EL (cell line): ENCODE results near the gene LSM6.

ENCODE experiments used
- DNase-seq: peaks from one replicate; pipeline ENCODE4 v3.0.0-alpha.2; 2016

LSM6 gene

DNA sequence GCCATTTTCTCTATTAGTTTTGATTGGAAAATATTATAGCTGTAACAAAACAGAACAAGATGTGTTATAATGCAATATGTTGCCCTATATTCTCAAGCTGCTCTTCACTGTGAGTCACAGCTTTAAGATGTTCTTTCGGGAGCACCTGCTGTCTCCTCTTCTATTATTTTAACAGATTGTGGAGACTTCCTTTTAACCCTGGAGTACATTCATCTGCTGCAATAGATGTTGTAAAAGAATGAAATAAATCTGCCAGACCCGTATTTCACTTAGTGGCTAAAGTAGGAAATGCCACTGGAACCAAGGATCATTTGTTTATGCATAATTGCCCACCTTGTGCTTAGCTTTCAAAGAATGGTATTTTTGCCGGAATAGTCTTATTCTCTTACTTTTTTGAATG lies 11.1 kb downstream of the LSM6 start:
- no peak for DNase-seq

DNA sequence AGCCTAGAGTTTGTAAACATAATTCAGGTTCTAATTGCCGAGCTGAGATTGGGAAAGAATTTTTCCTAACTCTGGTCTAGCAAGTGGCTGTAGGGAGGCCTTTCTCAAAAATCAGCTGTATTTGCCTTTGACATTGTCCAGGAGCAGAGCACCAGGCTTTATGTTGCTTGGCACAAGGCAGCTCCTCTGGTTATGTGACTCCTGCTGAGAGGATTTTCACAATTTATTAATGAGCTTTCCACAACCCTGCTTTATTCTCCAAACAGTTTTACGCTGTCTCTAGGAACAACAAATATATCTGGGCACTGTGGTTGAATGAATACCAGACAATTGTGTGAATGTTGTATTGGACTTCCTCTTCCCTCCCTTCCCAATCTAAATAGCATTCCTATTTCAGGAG lies 14.9 kb downstream of the LSM6 start:
- no peak for DNase-seq

DNA sequence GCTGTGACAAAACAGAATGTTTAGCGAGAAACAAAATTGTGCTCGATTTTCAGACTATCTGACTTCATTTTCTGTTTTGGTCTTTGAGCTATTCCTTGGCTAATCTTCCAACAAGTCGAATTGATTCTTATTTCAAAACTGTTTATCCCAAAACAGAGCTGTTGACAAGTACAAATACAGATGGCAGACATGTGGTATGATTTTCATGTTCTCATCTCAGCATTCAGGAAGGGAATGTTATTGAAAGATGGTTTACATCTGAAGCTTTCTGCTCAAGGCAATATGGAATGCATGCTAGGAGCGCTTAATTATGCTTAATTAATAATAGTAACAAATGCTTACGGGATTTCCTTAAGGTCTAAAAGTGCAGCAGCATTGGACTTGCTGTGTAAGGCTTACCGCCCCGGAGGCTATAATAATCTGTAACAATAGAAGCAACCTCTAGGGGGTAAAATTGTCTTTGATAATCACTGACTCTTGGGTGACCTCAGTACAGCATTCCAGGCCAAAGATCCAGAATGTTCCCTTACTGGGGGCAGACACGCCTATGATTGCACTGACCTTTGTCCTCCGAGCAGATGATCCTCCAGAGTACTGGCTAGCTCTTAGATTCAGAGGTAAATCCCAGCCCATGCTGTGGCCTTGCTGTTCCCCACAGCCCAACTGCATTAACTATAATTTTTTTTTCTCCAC lies 16.4 kb downstream of the LSM6 start:
- DNase-seq: no peak

DNA sequence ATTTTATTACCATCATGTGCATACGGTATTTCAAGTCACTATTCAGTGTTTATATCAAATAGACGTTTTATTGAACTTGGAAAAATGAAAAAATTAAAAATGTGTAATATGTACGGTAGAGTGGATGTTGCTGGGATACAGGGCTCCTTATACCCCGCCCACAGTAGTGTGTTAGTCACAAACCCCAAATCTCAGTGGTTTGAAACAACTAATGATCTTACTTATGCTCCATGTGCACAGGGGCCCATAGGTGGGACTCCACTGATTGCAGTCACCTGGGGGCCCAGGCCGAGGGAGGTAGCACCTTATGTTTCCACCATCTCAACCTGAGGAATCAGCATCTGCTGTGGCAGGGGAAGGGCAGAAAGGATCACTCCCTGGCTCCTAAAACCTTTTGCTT lies 18.1 kb downstream of the LSM6 start:
- no peak for DNase-seq

DNA sequence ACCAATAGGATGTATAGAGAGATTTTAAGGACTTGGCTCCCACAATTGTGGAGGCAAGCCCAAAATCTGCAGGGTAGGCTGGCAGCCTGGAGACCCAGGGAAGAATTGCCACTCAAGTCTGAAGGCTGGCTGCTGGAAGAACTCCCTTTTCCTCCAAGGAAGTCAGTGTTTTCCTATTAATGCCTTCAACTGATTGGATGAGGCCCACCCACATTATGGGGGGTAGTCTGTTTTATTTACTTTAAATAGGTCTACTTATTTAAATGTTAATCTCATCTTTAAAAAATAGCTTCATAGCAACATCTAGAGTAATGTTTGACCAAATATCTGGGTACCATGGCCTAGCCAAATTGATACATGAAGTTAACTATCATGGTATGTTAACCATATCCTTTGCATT lies 18.7 kb downstream of the LSM6 start:
- no peak for DNase-seq

DNA sequence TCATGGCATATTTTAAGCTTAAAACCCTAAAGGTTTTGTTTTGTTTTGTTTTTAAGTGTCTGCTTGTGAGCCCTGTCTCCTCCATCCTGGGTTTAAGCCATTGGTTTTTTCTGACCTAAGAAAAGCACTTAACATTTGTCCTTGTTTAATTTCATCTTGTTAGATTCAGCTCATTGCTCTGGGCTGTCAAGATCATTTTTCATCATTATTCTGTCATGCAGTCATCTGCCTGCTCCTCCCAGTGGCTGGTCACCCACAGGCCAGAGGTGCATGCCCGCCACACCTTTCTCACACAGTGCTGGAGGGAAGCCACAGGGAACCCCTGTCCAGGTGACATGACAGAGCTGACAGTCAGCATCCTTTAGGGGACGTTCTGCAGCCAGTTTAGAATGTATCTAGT lies 27.1 kb downstream of the LSM6 start:
- DNase-seq: no peak

DNA sequence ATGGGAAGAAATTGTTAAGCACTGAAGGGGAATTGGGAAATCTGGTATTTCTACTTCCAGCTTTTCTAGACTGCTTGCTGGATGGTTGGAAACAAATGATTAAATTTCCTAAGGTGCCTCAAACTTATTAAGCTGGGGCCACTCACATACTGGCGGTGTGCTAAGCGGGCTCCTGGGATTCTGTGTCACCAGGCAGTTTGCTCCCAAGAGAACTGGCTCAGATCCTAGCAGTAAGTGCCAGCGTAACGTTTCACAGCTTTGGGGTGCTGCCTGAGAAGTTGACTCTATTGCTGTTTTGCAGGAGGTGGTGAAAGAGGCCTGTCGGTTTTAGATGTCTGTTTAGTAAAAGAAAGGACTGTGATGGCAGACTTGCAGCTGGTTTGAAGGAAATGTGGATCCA lies 31.9 kb downstream of the LSM6 start:
- DNase-seq: no peak

DNA sequence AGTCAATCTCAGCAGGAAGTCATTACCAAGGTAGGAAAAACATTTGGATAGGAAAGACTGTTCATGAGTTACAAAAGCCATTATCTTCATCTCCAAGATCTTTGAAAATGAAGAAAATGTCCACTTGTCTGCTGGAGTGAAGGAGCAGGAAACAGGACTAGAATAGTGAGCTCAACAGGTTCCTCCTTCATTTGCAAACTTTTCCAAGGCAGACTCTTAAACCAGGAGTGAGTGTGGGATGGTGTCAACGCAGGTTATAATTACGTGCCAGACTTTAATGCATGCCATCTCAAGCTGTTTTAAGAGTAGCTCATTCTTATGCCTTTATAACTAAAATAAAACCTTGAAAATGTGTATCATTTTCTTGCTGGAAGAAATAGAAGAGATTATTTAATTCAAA lies 35.4 kb downstream of the LSM6 start:
- DNase-seq: no peak

DNA sequence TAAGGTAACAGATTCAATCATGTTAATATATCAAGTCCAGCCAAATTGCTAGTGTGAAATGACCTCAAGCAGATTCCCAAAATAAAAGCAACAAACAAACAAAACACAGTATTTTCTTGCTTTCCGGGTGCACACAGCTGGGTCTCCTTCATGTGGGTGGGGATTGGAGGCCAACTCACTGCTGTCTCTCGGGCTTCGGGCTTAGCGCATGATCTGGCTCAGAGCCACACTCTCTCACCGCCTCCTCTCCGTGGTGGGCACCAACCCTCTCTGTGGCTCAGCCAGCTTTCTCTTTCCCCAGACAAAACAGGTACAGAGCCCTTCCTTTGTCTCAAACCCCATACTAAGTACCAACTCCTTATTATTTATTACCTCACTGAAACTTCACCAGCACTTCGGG lies 35.9 kb downstream of the LSM6 start:
- no peak for DNase-seq

DNA sequence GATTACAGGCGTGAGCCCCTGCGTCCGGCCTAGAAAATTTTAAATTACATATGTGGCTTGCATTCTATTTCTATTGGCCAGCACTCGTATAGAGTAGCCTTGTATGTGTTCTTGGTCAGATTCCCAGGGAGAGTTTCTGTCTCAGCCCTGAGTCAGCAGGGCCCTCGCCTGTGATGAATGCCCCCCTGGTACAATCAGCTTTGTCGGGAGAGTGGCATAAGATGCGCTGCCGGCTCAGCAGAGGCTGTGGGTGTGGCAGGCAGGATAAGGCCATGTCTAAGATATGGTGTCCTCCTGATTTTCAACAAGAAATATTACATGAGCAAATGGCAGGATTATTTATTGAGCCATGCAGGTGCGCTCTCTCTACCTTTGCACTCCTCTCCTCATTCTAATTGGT lies 37.3 kb downstream of the LSM6 start:
- DNase-seq: no peak

DNA sequence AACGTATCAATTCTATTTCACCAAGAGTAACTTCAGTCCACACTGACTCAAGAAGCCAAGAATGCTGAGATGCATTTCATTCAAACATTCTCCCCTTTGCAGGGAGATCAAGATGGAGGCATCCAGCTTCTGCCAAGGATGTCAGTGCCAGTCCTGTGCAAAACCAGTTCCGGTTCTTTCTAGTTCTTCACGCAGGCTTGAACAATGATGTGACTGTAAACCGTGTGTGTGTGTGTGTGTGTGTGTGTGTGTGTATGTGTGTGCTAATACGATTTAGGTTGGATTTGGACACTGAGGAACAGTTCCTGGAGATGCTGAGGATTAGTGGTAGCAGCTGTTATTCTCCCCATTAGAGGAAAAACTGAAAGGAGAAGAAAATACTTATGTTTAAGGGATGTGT lies 38.7 kb downstream of the LSM6 start, which contains the start of gene REELD1:
TSS of gene REELD1 (plus strand) at position 301 of the 400 bp plus-strand sequence. CDS start 2,415 bp downstream, outside the sequence.
- no peak for DNase-seq

DNA sequence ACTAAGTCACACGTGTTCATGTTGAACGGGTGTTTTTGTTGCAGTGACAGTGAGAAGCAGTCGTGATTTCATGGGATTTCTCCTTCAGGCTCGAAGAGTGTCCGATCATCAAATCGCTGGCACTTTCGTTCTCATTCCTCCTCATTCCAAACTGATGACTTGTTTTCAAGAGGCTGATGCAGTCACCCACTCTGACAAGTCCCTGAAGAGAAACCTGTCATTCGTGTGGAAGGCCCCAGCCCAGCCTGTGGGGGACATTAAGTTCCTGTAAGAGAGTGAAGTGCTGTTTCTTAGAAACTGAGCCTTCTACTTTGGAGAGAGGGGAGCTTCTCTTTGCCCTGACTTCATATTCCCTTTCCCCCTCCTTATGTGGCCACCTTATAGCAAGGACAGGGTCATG lies 46.8 kb downstream of the LSM6 start:
- DNase-seq: peak; percentile 82

DNA sequence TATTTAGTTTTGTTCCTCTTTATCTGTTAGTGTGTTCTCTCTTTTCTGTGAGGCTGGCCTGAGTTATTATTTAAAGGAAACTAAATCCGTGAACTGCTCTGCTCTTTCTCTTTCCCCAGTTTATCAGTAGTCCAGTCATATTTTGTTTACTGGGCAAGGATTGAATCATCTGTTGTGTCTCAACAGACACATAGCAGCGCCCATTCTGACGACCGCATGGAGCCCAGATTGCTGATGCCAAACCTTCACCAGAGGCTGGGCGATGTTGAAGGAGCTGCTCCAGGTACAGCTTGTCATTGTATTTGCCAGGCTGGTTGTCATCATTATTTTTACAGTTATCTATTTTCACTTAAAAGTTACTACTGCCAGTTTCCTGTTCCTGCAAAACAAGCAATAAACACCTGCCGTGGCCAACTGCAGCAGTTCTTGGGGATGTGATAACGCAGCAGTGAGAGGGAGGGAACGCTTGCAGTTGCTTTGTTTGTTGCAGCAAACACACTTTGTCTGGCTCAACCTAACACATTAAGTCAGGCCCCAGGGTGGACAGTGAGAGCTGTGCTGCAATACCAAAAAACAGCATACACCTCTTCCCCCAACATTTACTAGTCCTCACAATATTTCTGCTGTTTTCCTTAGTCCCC lies 48.9 kb downstream of the LSM6 start:
- DNase-seq: no peak

DNA sequence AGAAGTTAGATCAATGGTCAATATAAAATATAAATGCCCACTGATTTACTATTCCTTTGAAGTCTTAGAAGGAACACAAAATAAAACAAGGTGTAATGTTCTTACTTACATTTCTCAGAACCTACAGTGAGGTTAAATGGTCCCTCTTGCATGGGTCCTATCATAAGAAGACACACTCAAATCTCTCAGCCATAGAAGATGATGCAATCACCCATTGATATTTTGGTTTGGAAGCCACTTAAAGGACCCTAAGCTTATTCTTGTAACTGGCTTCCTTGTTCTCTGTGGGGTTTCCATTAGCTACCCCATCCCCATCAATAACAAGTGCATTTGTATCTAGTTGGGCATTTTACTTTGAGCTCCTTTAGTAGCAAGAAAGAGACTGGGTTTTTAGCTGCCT lies 53.9 kb downstream of the LSM6 start:
- no peak for DNase-seq

DNA sequence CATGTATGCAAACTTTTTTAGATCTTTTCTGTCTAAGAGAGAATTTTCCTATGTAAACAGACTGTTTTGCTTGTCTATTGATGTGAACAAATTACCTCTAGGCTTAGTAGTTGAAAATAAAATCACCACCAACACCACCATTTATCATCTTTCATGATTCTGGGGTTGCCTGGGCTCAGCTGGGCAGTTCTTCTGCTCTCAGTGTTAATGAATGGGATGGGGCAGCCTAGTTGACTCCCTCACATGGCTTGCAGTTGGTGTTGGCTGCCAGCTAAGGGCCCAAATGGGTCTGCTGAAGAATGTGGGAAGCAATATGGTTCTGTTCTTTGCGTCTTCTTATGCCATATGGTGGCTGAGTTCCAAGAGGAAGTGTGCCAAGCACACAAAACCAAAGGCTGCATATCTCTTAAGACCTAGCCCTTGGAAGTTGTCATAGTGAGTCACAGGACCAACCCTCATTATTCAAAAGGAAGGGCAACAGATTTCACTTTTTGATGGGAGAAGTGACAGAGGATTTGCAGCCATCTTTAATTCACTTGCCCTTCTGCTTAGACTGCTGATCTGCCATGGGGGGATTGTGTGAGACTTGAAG lies 56.7 kb downstream of the LSM6 start:
- peak; percentile 34 for DNase-seq

DNA sequence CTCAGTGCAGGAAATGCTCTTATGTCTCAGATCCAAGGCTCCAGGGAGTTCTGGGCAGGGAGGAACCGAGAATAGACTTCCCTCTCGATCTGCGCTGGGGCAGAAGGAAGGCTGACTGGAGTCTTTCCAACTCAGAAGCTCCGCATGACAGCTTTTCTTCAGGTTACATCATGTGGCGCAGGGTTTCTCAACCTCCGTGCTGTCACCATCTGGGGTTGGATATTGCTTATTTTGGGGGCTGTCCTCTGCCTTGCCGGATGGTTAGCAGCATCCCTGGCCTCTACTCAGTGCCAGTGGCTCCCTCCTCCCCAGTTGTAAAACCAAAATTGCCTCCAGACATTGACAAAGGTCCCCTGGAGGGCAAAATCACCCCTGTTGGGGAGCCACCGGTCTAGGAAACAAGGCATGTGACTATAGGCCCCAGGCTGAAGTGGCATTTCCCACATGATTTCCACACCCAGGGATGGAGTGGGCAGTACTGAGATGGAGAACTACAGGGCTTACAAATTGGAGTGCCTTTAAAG lies 60.2 kb downstream of the LSM6 start:
- no peak for DNase-seq

DNA sequence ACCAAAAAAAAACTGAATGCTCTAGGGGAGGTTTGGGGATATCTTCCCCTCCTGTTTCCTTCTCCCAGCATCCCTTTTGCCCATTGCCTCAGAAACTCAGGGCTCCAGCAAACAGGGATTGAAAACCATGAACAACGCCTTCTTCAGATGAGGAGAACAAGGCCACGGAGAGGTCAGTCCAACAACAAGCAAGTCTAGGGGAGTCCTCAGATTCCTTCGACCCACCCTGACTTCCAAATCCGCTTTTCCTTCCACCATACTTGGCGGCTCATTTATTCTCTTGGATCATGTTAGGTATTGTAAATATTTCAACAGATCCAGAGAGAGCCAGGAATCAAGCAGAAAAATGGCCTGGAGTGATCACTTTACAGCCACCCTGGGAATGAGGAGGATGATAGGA lies 60.7 kb downstream of the LSM6 start:
- DNase-seq: no peak

DNA sequence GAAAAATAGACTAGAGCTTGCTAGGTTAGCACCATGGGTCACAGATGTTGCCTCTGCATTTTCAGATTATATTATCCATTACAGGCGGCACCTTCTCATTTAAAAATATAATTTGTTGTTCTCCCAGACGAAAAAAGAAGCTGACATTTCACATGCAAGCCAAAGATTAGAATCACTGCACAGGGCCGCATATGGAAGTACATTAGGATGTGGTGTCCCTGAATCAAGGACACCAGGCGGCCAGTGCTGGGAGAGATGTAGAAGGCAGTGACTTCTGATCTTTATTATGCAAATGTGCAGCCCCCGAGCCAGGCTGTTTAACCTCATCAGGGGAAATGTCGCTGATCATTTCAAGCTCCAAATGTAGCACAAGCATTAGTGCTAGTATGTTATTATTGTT lies 61.6 kb downstream of the LSM6 start:
- DNase-seq: no peak

DNA sequence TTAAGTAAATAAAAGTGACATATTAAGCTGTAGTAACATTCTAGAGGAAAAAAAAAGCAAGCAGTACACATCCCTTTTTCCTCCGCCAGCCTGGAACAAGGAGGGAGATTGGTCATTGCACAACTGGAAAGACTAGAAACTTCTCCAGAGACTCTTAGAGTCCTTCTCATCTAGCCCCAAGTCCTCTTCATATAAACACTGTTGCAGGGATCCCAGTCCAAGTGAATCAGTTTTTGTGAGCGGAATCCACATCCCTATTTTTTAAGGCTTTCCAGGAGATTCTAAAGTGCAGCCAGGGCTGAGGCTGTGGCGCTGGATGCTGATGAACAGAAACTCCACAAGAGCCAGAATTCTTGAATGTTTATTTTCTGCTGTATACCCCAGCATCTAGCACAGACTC lies 62.6 kb downstream of the LSM6 start:
- DNase-seq: no peak
